Neuronal stem cell (in vitro differentiated cells): ENCODE results near the gene GNB3. TPM values are rescaled to one million over a fixed set of nuclear protein-coding genes. Genes with fewer than 3 reads are reported as not detected.

ENCODE experiments used
- DNase-seq: peaks from one replicate; pipeline ENCODE4 v3.0.0-alpha.2; 2013; ENCODE audit warnings: low spot score
- H2AFZ ChIP-seq: one replicate; pipeline ENCODE4 v1.6.1; 2013; ENCODE audit warnings: mild to moderate bottlenecking, low read length, inconsistent platforms
- H2AK5ac ChIP-seq: 2 replicates; pipeline ENCODE4 v1.6.1; 2013; ENCODE audit warnings: low read depth, mild to moderate bottlenecking, inconsistent platforms, low read length, moderate library complexity, mixed read lengths
- H2BK120ac ChIP-seq: 2 replicates; pipeline ENCODE4 v1.6.1; 2013; ENCODE audit warnings: low read depth, mild to moderate bottlenecking, inconsistent platforms, low read length, moderate library complexity, mixed read lengths
- H2BK12ac ChIP-seq: one replicate; pipeline ENCODE4 v1.6.1; 2013; ENCODE audit warnings: low read length, inconsistent platforms
- H2BK15ac ChIP-seq: 2 replicates; pipeline ENCODE4 v1.6.1; 2013; ENCODE audit warnings: mild to moderate bottlenecking, low read length, inconsistent platforms, mixed read lengths
- H2BK5ac ChIP-seq: one replicate; pipeline ENCODE4 v1.6.1; 2013; ENCODE audit warnings: inconsistent platforms, mild to moderate bottlenecking, low read length, moderate library complexity
- H3K14ac ChIP-seq: one replicate; pipeline ENCODE4 v1.6.1; 2013; ENCODE audit warnings: low read length, inconsistent platforms
- H3K18ac ChIP-seq: 2 replicates; pipeline ENCODE4 v1.6.1; 2013; ENCODE audit warnings: low read length, inconsistent platforms
- H3K23ac ChIP-seq: 2 replicates; pipeline ENCODE4 v1.6.1; 2013; ENCODE audit warnings: low read depth, mild to moderate bottlenecking, mixed read lengths, low read length, inconsistent platforms; ENCODE audit not compliant: poor library complexity
- H3K27ac ChIP-seq: replicated peaks from 3 replicates; pipeline ENCODE4 v1.5.1; 2013; ENCODE audit warnings: low read length, inconsistent platforms
- H3K27me3 ChIP-seq, 3 experiments: 2 replicates each; pipeline ENCODE4 v1.6.1; 2013; ENCODE audit warnings: low read length in 3 of 3, mild to moderate bottlenecking in 2 of 3, inconsistent platforms in 1 of 3, low read depth in 1 of 3, mixed read lengths in 1 of 3, moderate library complexity in 1 of 3; ENCODE audit not compliant: control insufficient read depth in 3 of 3, insufficient read depth in 3 of 3
- H3K36me3 ChIP-seq, 2 donors: replicated peaks in 1 of 2; 2 replicates each; pipeline ENCODE4 v1.6.1; 2013; ENCODE audit warnings: low read length in 2 of 2; ENCODE audit not compliant: control insufficient read depth in 2 of 2, insufficient read depth in 2 of 2
- H3K4ac ChIP-seq: 2 replicates; pipeline ENCODE4 v1.6.1; 2013; ENCODE audit warnings: inconsistent platforms, mild to moderate bottlenecking, low read length, moderate library complexity
- H3K4me1 ChIP-seq, 2 donors: 1 replicate in 1 of 2; 2 replicates in 1 of 2; pipeline ENCODE4 v1.6.1; 2013; ENCODE audit warnings: low read length in 2 of 2, low read depth in 1 of 2; ENCODE audit not compliant: control insufficient read depth in 2 of 2, insufficient read depth in 1 of 2
- H3K4me2 ChIP-seq: one replicate; pipeline ENCODE4 v1.6.1; 2013; ENCODE audit warnings: mild to moderate bottlenecking, low read length, inconsistent platforms; ENCODE audit not compliant: insufficient read depth, poor library complexity, severe bottlenecking
- H3K4me3 ChIP-seq, 2 donors: 2 replicates each; pipeline ENCODE4 v1.5.1; 2013; ENCODE audit warnings: low read length in 2 of 2, mild to moderate bottlenecking in 2 of 2, inconsistent platforms in 1 of 2, moderate library complexity in 1 of 2
- H3K79me1 ChIP-seq: one replicate; pipeline ENCODE4 v1.6.1; 2013; ENCODE audit warnings: low read depth, mild to moderate bottlenecking, inconsistent platforms, low read length, moderate library complexity
- H3K9ac ChIP-seq: one replicate; pipeline ENCODE4 v1.6.1; 2013; ENCODE audit warnings: mild to moderate bottlenecking, low read depth, low read length, inconsistent platforms; ENCODE audit not compliant: poor library complexity
- H3K9me3 ChIP-seq, 2 donors: replicated peaks in 1 of 2; 2 replicates each; pipeline versions ENCODE3 to v1.6.1; 2013; ENCODE audit warnings: low read length in 2 of 2, mild to moderate bottlenecking in 2 of 2, inconsistent platforms in 1 of 2, low read depth in 1 of 2, mixed read lengths in 1 of 2, moderate library complexity in 1 of 2; ENCODE audit not compliant: control insufficient read depth in 2 of 2, insufficient read depth in 1 of 2
- H4K8ac ChIP-seq: one replicate; pipeline ENCODE4 v1.6.1; 2013; ENCODE audit warnings: low read depth, mild to moderate bottlenecking, inconsistent platforms, low read length, moderate library complexity
- H4K91ac ChIP-seq: one replicate; pipeline ENCODE4 v1.6.1; 2013; ENCODE audit warnings: low read length, low read depth, mild to moderate bottlenecking, inconsistent platforms; ENCODE audit not compliant: poor library complexity
- WGBS, 2 donors: extraction: QIAGEN DNeasy Blood & Tissue Kit; methylation state at CpG; one replicate each; pipeline ENCODE4 v1.1.7; 2013; ENCODE audit warnings: missing lambda C conversion rate in 2 of 2, mixed read lengths in 1 of 2; ENCODE audit not compliant: insufficient read length in 2 of 2, insufficient replicate concordance in 1 of 2; ENCODE audit errors: extremely low coverage in 2 of 2; 5-methylcytosine and 5-hydroxymethylcytosine counted together
- polyA plus RNA-seq, 2 experiments: library from polyadenylated mRNA; stranded (reverse); fragments of 200-250 nt; gene quantifications; one replicate each; pipeline ENCODE4 v1.2.3, GENCODE V29; 2013

GNB3 gene
- 8.6 TPM for polyA plus RNA-seq (2013, experiment 1 of 2)
- 8.2 TPM for polyA plus RNA-seq (2013, experiment 2 of 2)

DNA sequence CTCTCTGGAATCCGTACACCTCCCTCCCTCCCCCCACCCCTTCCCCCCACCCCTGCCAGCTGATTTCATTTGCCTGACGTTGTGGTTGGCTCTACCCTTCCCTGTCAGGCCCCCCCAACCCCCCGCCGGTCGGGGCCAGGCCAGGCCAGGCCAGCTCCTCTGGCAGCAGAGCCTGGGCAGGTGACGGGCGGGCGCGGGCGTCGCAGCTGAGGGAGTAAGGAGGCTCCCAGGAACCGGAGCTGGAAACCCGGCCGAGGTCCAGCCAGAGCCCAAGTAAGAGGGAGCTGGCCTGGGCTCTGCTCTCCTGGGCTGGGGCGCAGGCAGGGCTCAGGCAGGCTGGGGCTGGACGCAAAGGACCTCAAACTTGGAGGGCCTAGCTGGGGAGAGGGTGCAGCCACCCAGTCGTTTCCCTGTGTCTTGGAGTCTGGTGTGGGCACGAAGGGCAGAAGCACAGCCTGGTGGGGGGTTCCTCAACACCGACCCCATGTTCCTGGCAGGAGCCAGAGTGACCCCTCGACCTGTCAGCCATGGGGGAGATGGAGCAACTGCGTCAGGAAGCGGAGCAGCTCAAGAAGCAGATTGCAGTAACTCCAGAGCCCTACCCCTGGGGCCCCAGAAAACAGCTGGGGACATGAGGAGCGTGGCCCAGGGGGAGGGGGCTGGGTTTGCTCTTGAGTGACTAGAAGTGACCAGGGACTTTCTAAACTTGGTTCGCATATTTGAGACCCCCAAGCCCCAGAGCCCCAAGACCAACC lies at the start of gene GNB3:
TSS of gene GNB3 (plus strand) at position 165 of the 755 bp plus-strand sequence. CDS start at position 528, 363 bp downstream.
- H3K4ac ChIP-seq, result no peak within 1 kb of the TSS
- peaks cover 66 to 95% of the 10 kb centered on the region in 2 donors for H3K36me3 ChIP-seq
- H3K27ac ChIP-seq, result peak within 1 kb of the TSS; percentile 54
- H2AK5ac ChIP-seq, result peak within 1 kb of the TSS; percentile 49
- no peaks in the 10 kb centered on the region for H3K27me3 ChIP-seq
- no peak within 1 kb of the TSS for H2BK5ac ChIP-seq
- WGBS, 2 donors, result no CpG with 5 or more reads among the region's 24 CpGs
- no peak within 1 kb of the TSS for H2BK15ac ChIP-seq
- no peak within 1 kb of the TSS for H4K91ac ChIP-seq
- H3K9me3 ChIP-seq, result no peaks in the 10 kb centered on the region
- H3K79me1 ChIP-seq, result peaks cover 2% of the 10 kb centered on the region
- no peak within 1 kb of the TSS for H3K9ac ChIP-seq
- no peak within 1 kb of the TSS for H2BK12ac ChIP-seq
- peak within 1 kb of the TSS; percentile 63 for H3K14ac ChIP-seq
- DNase-seq, result no peak
- peaks cover 0 to 11% of the 10 kb centered on the region in 2 donors for H3K4me1 ChIP-seq
- H3K23ac ChIP-seq, result peak within 1 kb of the TSS; percentile 77
- no peak within 1 kb of the TSS for H3K4me2 ChIP-seq
- H3K4me3 ChIP-seq, result peak within 1 kb of the TSS in 1 of 2 donors; percentile 18
- no peak within 1 kb of the TSS for H4K8ac ChIP-seq
- no peak within 1 kb of the TSS for H2BK120ac ChIP-seq
- no peak within 1 kb of the TSS for H2AFZ ChIP-seq
- no peak within 1 kb of the TSS for H3K18ac ChIP-seq

- no peak overlapping the region for H3K27ac ChIP-seq
- no peak overlapping the region for H3K9ac ChIP-seq
- H3K14ac ChIP-seq, result no peak overlapping the region
- no peak overlapping the region for H2BK120ac ChIP-seq
- peaks cover 18 to 22% of the 10 kb centered on the region in 2 donors for H3K4me1 ChIP-seq
- H3K18ac ChIP-seq, result peak overlapping the region; percentile 88
- peak overlapping the region; percentile 2 for H3K23ac ChIP-seq
- no peaks in the 10 kb centered on the region for H3K79me1 ChIP-seq
- H4K8ac ChIP-seq, result peak overlapping the region; percentile 92
- peak overlapping the region in 1 of 2 donors; percentile 15 for H3K4me3 ChIP-seq
- peak overlapping the region; percentile 11 for H2BK15ac ChIP-seq
- no peak for DNase-seq
- H3K36me3 ChIP-seq, result no peaks in the 10 kb centered on the region
- WGBS, 2 donors, result no CpG with 5 or more reads among the region's 13 CpGs
- H2BK12ac ChIP-seq, result peak overlapping the region; percentile 89
- peak overlapping the region; percentile 89 for H2AFZ ChIP-seq
- no peaks in the 10 kb centered on the region for H3K27me3 ChIP-seq
- H3K9me3 ChIP-seq, result no peaks in the 10 kb centered on the region
- H4K91ac ChIP-seq, result no peak overlapping the region
- H3K4me2 ChIP-seq, result no peak overlapping the region
- H2AK5ac ChIP-seq, result peak overlapping the region; percentile 77
- no peak overlapping the region for H3K4ac ChIP-seq
- H2BK5ac ChIP-seq, result peak overlapping the region; percentile 31
These were observed 48.7 kb upstream of the GNB3 start for GRCh38 chr12:6791931-6792520.

DNA sequence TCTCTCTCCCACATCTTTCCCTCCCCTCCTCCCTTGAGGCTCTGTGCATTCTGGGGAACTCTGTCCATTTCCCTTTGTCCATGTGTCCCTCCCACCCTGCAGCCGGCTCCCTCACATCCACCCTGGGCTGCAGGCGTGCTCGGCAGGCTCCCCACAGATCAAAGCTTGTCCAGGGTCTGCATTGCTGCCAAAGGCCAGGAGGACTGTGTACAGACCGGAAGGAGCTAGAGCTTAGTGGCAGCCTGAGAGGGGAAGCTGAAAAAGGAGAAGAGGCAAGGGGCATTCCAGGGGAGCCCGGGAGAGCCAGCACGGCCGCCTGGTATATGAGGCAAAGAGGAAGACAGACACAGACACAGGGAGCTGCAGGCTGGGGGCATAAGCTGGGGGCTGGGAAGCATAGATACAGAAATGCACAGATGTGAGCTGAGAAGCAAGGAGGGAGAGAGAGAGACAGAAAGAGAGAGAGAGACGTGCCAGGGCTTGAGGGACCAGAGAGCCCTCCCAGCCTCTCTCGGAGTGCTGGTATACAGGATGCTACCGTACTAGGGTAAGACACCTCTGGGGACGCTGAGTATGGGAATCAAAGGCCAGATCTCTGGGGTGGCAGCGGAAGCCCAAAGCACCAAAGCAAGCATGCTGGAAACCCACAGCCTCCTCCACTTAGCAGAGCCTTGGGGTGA lies 48.1 kb upstream of the GNB3 start:
- no peak overlapping the region for H3K4ac ChIP-seq
- WGBS, 2 donors, result no CpG with 5 or more reads among the region's 12 CpGs
- H2BK15ac ChIP-seq, result peak overlapping the region; percentile 11
- H3K27ac ChIP-seq, result peak overlapping the region; percentile 37
- no peaks in the 10 kb centered on the region for H3K9me3 ChIP-seq
- H3K79me1 ChIP-seq, result no peaks in the 10 kb centered on the region
- H3K18ac ChIP-seq, result peak overlapping the region; percentile 22
- peak overlapping the region; percentile 89 for H2AFZ ChIP-seq
- H2AK5ac ChIP-seq, result no peak overlapping the region
- H3K23ac ChIP-seq, result no peak overlapping the region
- no peak for DNase-seq
- H3K36me3 ChIP-seq, result no peaks in the 10 kb centered on the region
- H4K91ac ChIP-seq, result no peak overlapping the region
- H2BK5ac ChIP-seq, result peak overlapping the region; percentile 31
- peak overlapping the region in 1 of 2 donors; percentile 15 for H3K4me3 ChIP-seq
- no peak overlapping the region for H3K9ac ChIP-seq
- H3K4me2 ChIP-seq, result no peak overlapping the region
- no peak overlapping the region for H4K8ac ChIP-seq
- no peak overlapping the region for H2BK12ac ChIP-seq
- H3K27me3 ChIP-seq, result no peaks in the 10 kb centered on the region
- peak overlapping the region; percentile 1 for H3K14ac ChIP-seq
- no peak overlapping the region for H2BK120ac ChIP-seq
- H3K4me1 ChIP-seq, result peaks cover 18% of the 10 kb centered on the region in 2 donors

GRCh38 chr12:6795088-6795487 lies 45.6 kb upstream of the GNB3 start:
- H3K23ac ChIP-seq, result no peak overlapping the region
- DNase-seq, result no peak
- H3K14ac ChIP-seq, result no peak overlapping the region
- H3K9me3 ChIP-seq, result no peaks in the 10 kb centered on the region
- no peaks in the 10 kb centered on the region for H3K79me1 ChIP-seq
- H2BK12ac ChIP-seq, result no peak overlapping the region
- H3K4me2 ChIP-seq, result no peak overlapping the region
- no peak overlapping the region for H3K4ac ChIP-seq
- H4K8ac ChIP-seq, result no peak overlapping the region
- peaks cover 12% of the 10 kb centered on the region in 2 donors for H3K4me1 ChIP-seq
- no peak overlapping the region for H3K9ac ChIP-seq
- H3K27me3 ChIP-seq, result no peaks in the 10 kb centered on the region
- no peak overlapping the region for H3K27ac ChIP-seq
- H4K91ac ChIP-seq, result no peak overlapping the region
- no peak overlapping the region for H2AK5ac ChIP-seq
- no peak overlapping the region for H2BK120ac ChIP-seq
- no peak overlapping the region for H3K4me3 ChIP-seq
- no peaks in the 10 kb centered on the region for H3K36me3 ChIP-seq
- no CpG with 5 or more reads among the region's 2 CpGs for WGBS, 2 donors
- H2BK5ac ChIP-seq, result no peak overlapping the region
- H2AFZ ChIP-seq, result no peak overlapping the region
- no peak overlapping the region for H2BK15ac ChIP-seq
- no peak overlapping the region for H3K18ac ChIP-seq
